Measurements from ENCODE around the gene NRXN3.
"Not testable (repeated sequence)": the region's sequence is repeated elsewhere in the genome, so short reads cannot be mapped to it uniquely, and the experiment has no call there.

Gene NRXN3

GRCh38 chr14:79011091-79011919 is 841.1 kb downstream of the NRXN3 start:
- peak overlapping the region; percentile 82 for H3K27ac ChIP-seq (ENCODE audit: poor library complexity, severe bottlenecking)

GRCh38 chr14:79011920-79012204 is 841.7 kb downstream of the NRXN3 start:
- Histone ChIP-seq H3K27ac (ENCODE audit: poor library complexity, severe bottlenecking) (peak overlapping the region; percentile 82), H3K27me3 (ENCODE audit: insufficient read depth, poor library complexity, severe bottlenecking) (no peaks in the 10 kb centered on the region), H3K4me1 (ENCODE audit: insufficient read depth, poor library complexity, severe bottlenecking) (peaks cover 18% of the 10 kb centered on the region), H3K4me3 (ENCODE audit: severe bottlenecking) (no peak overlapping the region), H3K36me3 (ENCODE audit: low read depth) (no peaks in the 10 kb centered on the region), H3K9me3 (ENCODE audit: severe bottlenecking) (no peaks in the 10 kb centered on the region)
- ATAC-seq (ENCODE audit: low read depth) (peak; percentile 83), DNase-seq (ENCODE audit: low spot score) (no peak)
- TF ChIP-seq CTCF (IDR thresholded peaks at IDR 0.05; ENCODE audit: poor library complexity, severe bottlenecking): no peak

More at GRCh38 chr14:79011091-79011919, 841.1 kb downstream of the NRXN3 start:
- Histone ChIP-seq H3K9me3 (ENCODE audit: severe bottlenecking) (no peaks in the 10 kb centered on the region), H3K4me3 (ENCODE audit: severe bottlenecking) (no peak overlapping the region), H3K4me1 (ENCODE audit: insufficient read depth, poor library complexity, severe bottlenecking) (peaks cover 12% of the 10 kb centered on the region), H3K36me3 (ENCODE audit: low read depth) (no peaks in the 10 kb centered on the region), H3K27me3 (ENCODE audit: insufficient read depth, poor library complexity, severe bottlenecking) (no peaks in the 10 kb centered on the region)
- DNase-seq (ENCODE audit: low spot score) (peak; percentile 65), ATAC-seq (ENCODE audit: low read depth) (peak; percentile 97)
- peak; percentile 85 for TF ChIP-seq CTCF (IDR thresholded peaks at IDR 0.05; ENCODE audit: poor library complexity, severe bottlenecking)

- Histone ChIP-seq H3K9me3 (ENCODE audit: severe bottlenecking) (no peaks in the 10 kb centered on the region), H3K27me3 (ENCODE audit: insufficient read depth, poor library complexity, severe bottlenecking) (no peaks in the 10 kb centered on the region), H3K27ac (ENCODE audit: poor library complexity, severe bottlenecking) (peak overlapping the region; percentile 64), H3K4me1 (ENCODE audit: insufficient read depth, poor library complexity, severe bottlenecking) (peaks cover 22% of the 10 kb centered on the region), H3K36me3 (ENCODE audit: low read depth) (no peaks in the 10 kb centered on the region), H3K4me3 (ENCODE audit: severe bottlenecking) (no peak overlapping the region)
- ATAC-seq (ENCODE audit: low read depth) (peak; percentile 84), DNase-seq (ENCODE audit: low spot score) (no peak)
- TF ChIP-seq CTCF (IDR thresholded peaks at IDR 0.05; ENCODE audit: poor library complexity, severe bottlenecking): no peak
Measured at GRCh38 chr14:79016828-79017505, 846.8 kb downstream of the NRXN3 start.

GRCh38 chr14:79017561-79017960 is 847.4 kb downstream of the NRXN3 start:
- Histone ChIP-seq H3K27me3 (ENCODE audit: insufficient read depth, poor library complexity, severe bottlenecking) (no peaks in the 10 kb centered on the region), H3K9me3 (ENCODE audit: severe bottlenecking) (no peaks in the 10 kb centered on the region), H3K36me3 (ENCODE audit: low read depth) (no peaks in the 10 kb centered on the region), H3K4me3 (ENCODE audit: severe bottlenecking) (no peak overlapping the region), H3K27ac (ENCODE audit: poor library complexity, severe bottlenecking) (peak overlapping the region; percentile 64), H3K4me1 (ENCODE audit: insufficient read depth, poor library complexity, severe bottlenecking) (peaks cover 19% of the 10 kb centered on the region)
- ATAC-seq (ENCODE audit: low read depth) (no peak), DNase-seq (ENCODE audit: low spot score) (no peak)
- no peak for TF ChIP-seq CTCF (IDR thresholded peaks at IDR 0.05; ENCODE audit: poor library complexity, severe bottlenecking)

- Histone ChIP-seq H3K9me3 (ENCODE audit: severe bottlenecking) (no peaks in the 10 kb centered on the region), H3K4me1 (ENCODE audit: insufficient read depth, poor library complexity, severe bottlenecking) (peaks cover 19% of the 10 kb centered on the region), H3K27me3 (ENCODE audit: insufficient read depth, poor library complexity, severe bottlenecking) (no peaks in the 10 kb centered on the region), H3K36me3 (ENCODE audit: low read depth) (no peaks in the 10 kb centered on the region), H3K27ac (ENCODE audit: poor library complexity, severe bottlenecking) (peak overlapping the region; percentile 34), H3K4me3 (ENCODE audit: severe bottlenecking) (no peak overlapping the region)
- DNase-seq (ENCODE audit: low spot score) (no peak), ATAC-seq (ENCODE audit: low read depth) (peak; percentile 67)
- no peak for TF ChIP-seq CTCF (IDR thresholded peaks at IDR 0.05; ENCODE audit: poor library complexity, severe bottlenecking)
Measured at GRCh38 chr14:79018836-79019235, 848.7 kb downstream of the NRXN3 start.

- H3K27me3 ChIP-seq (ENCODE audit: insufficient read depth, poor library complexity, severe bottlenecking); ATAC-seq (ENCODE audit: low read depth); H3K36me3 ChIP-seq (ENCODE audit: low read depth); DNase-seq (ENCODE audit: low spot score); H3K4me3 ChIP-seq (ENCODE audit: severe bottlenecking); H3K27ac ChIP-seq (ENCODE audit: poor library complexity, severe bottlenecking); H3K9me3 ChIP-seq (ENCODE audit: severe bottlenecking): not testable (repeated sequence)
- H3K4me1 ChIP-seq (ENCODE audit: insufficient read depth, poor library complexity, severe bottlenecking): peaks cover 19% of the 10 kb centered on the region
Measured at GRCh38 chr14:79019898-79020297, 849.7 kb downstream of the NRXN3 start.

Data from RWPE2 (cell line).